K562 (cell line): ENCODE data around the gene POU1F1. TPM values are rescaled to one million over a fixed set of nuclear protein-coding genes. Genes with fewer than 3 reads are reported as not detected.

Experiments used
- ATAC-seq: fragments of 200-7000 bp; cut with Tn5 transposase; 3 replicates; pipeline ENCODE4 v1.9.1; 2020; ENCODE audit warnings: moderate library complexity
- BruUV-seq: library from RNA; stranded (reverse); fragments of 400-500 nt; replicated peaks from 2 replicates; lab custom pipeline; 2021; lab: Mats Ljungman, UMichigan
- CTCF ChIA-PET: fragments of 300-600 bp; formaldehyde crosslinking; extraction: SDS; loops from one replicate; lab custom pipeline; 2021; ENCODE audit warnings: low intra/inter-chr PET ratio; lab: Yijun Ruan, JAX
- POLR2A ChIA-PET: fragments of 300-600, 350-650 bp; sonication (Branson Sonifier 250); formaldehyde crosslinking; extraction: SDS; loops from one replicate; lab custom pipeline; 2021; ENCODE audit warnings: antibody characterized with exemption, inconsistent platforms; lab: Yijun Ruan, JAX
- DNase-seq, 4 experiments: peaks; one replicate each; pipeline versions ENCODE4 v3.0.0 to v3.0.0-alpha.2; 2011 to 2018; ENCODE audit warnings: low spot score in 3 of 4, mixed read lengths in 3 of 4; ENCODE audit errors: extremely low read depth in 1 of 4
- FAIRE-seq: peaks from 2 replicates; lab custom pipeline; 2011; peaks lifted over from hg19 to GRCh38; lab: Jason Lieb, UNC
- H2AFZ ChIP-seq: 2 replicates; pipeline ENCODE4 v1.6.0; 2011; ENCODE audit warnings: low read depth, low read length, control low read depth, inconsistent platforms
- H3K27ac ChIP-seq: fragments of 200-600 bp; 3 replicates; pipeline ENCODE4 v1.8.0; 2011; ENCODE audit warnings: low read depth, mild to moderate bottlenecking, control low read depth, inconsistent platforms, low read length, moderate library complexity, mixed read lengths; ENCODE audit errors: extremely low read depth
- H3K27me3 ChIP-seq, 2 experiments: fragments of 300-600 bp in 1 of 2; 2 replicates in 1 of 2; 3 replicates in 1 of 2; pipeline versions ENCODE4 v1.6.0 to v1.8.0; 2011; ENCODE audit warnings: inconsistent platforms in 2 of 2, low read length in 2 of 2, mild to moderate bottlenecking in 1 of 2, mixed read lengths in 1 of 2, moderate library complexity in 1 of 2; ENCODE audit not compliant: control insufficient read depth in 2 of 2, insufficient read depth in 2 of 2
- H3K36me3 ChIP-seq: fragments of 300-600 bp; 3 replicates; pipeline ENCODE4 v1.8.0; 2011; ENCODE audit warnings: mild to moderate bottlenecking, low read length, inconsistent platforms; ENCODE audit not compliant: control insufficient read depth, insufficient read depth
- H3K4me1 ChIP-seq, 2 experiments: fragments of 200-600 bp in 1 of 2; replicated peaks in 1 of 2; 2 replicates in 1 of 2; 3 replicates in 1 of 2; pipeline versions ENCODE4 v1.5.1 to v1.8.0; 2011; ENCODE audit warnings: inconsistent platforms in 2 of 2, low read length in 2 of 2, mild to moderate bottlenecking in 1 of 2, mixed read lengths in 1 of 2, moderate library complexity in 1 of 2; ENCODE audit not compliant: control insufficient read depth in 2 of 2, insufficient read depth in 2 of 2
- H3K4me2 ChIP-seq: 2 replicates; pipeline ENCODE4 v1.6.1; 2011; ENCODE audit warnings: low read length, control low read depth, inconsistent platforms, mixed read lengths; ENCODE audit not compliant: insufficient read depth
- H3K4me3 ChIP-seq: fragments of 200-600 bp; sonication (generic), shearing (Covaris generic); 2 replicates; pipeline ENCODE4 v1.5.1; 2016; ENCODE audit warnings: control low read depth, inconsistent platforms
- H3K79me2 ChIP-seq: fragments of 200-600 bp; 3 replicates; pipeline ENCODE4 v1.8.0; 2011; ENCODE audit warnings: low read length, inconsistent platforms; ENCODE audit not compliant: control insufficient read depth, insufficient read depth
- H3K9ac ChIP-seq, 2 experiments: 2 replicates each; pipeline versions ENCODE4 v1.6.0 to v1.6.1; 2011; ENCODE audit warnings: low read depth in 2 of 2, low read length in 2 of 2, control low read depth in 1 of 2, inconsistent platforms in 1 of 2, mild to moderate bottlenecking in 1 of 2, mixed read lengths in 1 of 2; ENCODE audit not compliant: insufficient read depth in 1 of 2
- H3K9me1 ChIP-seq: one replicate; pipeline ENCODE4 v1.6.0; 2011; ENCODE audit warnings: inconsistent platforms, mild to moderate bottlenecking, low read length, moderate library complexity; ENCODE audit not compliant: control insufficient read depth, insufficient read depth
- H3K9me3 ChIP-seq: replicated peaks from 2 replicates; pipeline ENCODE4 v1.5.1; 2011; ENCODE audit warnings: low read depth, low read length, inconsistent platforms; ENCODE audit not compliant: control insufficient read depth, insufficient read depth
- H4K20me1 ChIP-seq: replicated peaks from 2 replicates; pipeline ENCODE4 v1.6.1; 2011; ENCODE audit warnings: low read length, inconsistent platforms, mixed read lengths; ENCODE audit not compliant: control insufficient read depth, insufficient read depth
- ATF6 ChIP-seq: sonication (generic); formaldehyde crosslinking; IDR thresholded peaks from 2 replicates; pipeline ENCODE4 v1.4.0; 2020; ENCODE audit warnings: mild to moderate bottlenecking, missing genetic modification reagents
- ETS1 ChIP-seq: conservative IDR thresholded peaks from 2 replicates; pipeline ENCODE4 v1.6.1; 2011; ENCODE audit warnings: low read depth, mild to moderate bottlenecking, low read length; ENCODE audit not compliant: control insufficient read depth
- FOXA3 ChIP-seq, 2 experiments: fragments of 450-650 bp in 1 of 2; sonication (generic) in 1 of 2; formaldehyde crosslinking; IDR thresholded peaks in 1 of 2; conservative IDR thresholded peaks in 1 of 2; 2 replicates each; pipeline versions ENCODE4 v1.4.0 to v1.8.0; 2020 to 2022; ENCODE audit warnings: mild to moderate bottlenecking in 2 of 2, missing genetic modification reagents in 1 of 2
- NCOR1 ChIP-seq: fragments of 450-650 bp; IDR thresholded peaks from 2 replicates; pipeline ENCODE4 v1.6.1; 2016; ENCODE audit warnings: mild to moderate bottlenecking, moderate library complexity
- PCBP2 ChIP-seq: fragments of 200-400 bp; formaldehyde crosslinking; IDR thresholded peaks from 2 replicates; pipeline ENCODE4 v1.6.1; 2018; ENCODE audit warnings: low read length, low read depth, mild to moderate bottlenecking, moderate library complexity; ENCODE audit not compliant: poor library complexity, severe bottlenecking
- YBX1 ChIP-seq: fragments of 450-650 bp; IDR thresholded peaks from 2 replicates; pipeline ENCODE4 v1.7.1; 2016; ENCODE audit warnings: mild to moderate bottlenecking
- ZNF780A ChIP-seq: fragments of 250-450 bp; sonication (Bioruptor Pico); IDR thresholded peaks from 2 replicates; pipeline ENCODE4 v1.5.0; 2021; ENCODE audit warnings: mild to moderate bottlenecking
- WGBS: fragments of 100-300 bp; shearing (Covaris generic); methylation state at CpG from one replicate; pipeline ENCODE4 v1.1.6; 2016; ENCODE audit warnings: low coverage, mixed read lengths; ENCODE audit not compliant: insufficient coverage; ENCODE audit errors: missing lambda C conversion rate; 5-methylcytosine and 5-hydroxymethylcytosine counted together
- in situ Hi-C: fragments of 300-500 bp; cut with MboI; formaldehyde crosslinking; loops from 4 replicates; pipeline ENCODE4 v1.15.0; 2018; ENCODE audit warnings: inconsistent platforms, mixed read lengths
- intact Hi-C: fragments of 100-400 bp; cut with micrococcal nuclease; formaldehyde crosslinking; loops from 2 replicates; pipeline ENCODE4 v1.14.2; 2022
- polyA plus RNA-seq, 8 experiments: library from polyadenylated mRNA; depleted of rRNA in 4 of 8; stranded (reverse) in 5 of 8; unstranded in 3 of 8; fragments of >200 nt; fragmentation: Nextera tagmentation in 2 of 8; fragmentation: Illumina TruSeq in 1 of 8; extraction: Ambion mirVana in 2 of 8; extraction: Trizol in 1 of 8; gene quantifications; 2 replicates each; pipeline versions ENCODE4 v1.2.1 to v1.2.3, GENCODE V29; 2011 to 2014; ENCODE audit warnings: inconsistent platforms in 1 of 8, missing spikeins in 1 of 8
- total RNA-seq, 7 experiments: library from RNA; depleted of rRNA in 6 of 7; stranded (reverse); fragments of >200 nt in 6 of 7; fragmentation: Illumina TruSeq in 2 of 7; extraction: Trizol in 2 of 7; gene quantifications; 2 replicates each; pipeline versions ENCODE4 v1.2.1 to v1.2.3, GENCODE V29; 2011 to 2021; ENCODE audit warnings: low replicate concordance in 1 of 7

POU1F1 gene
- total and polyA plus RNA-seq, 9 of the 15 experiments (the other 6 are each of a cell fraction or from before 2014, with no cell fraction given): not detected

- Histone ChIP-seq H3K4me3 (no peak overlapping the region), H3K9me3 (no peaks in the 10 kb centered on the region), H3K79me2 (no peaks in the 10 kb centered on the region), H4K20me1 (no peaks in the 10 kb centered on the region), H3K4me2 (no peak overlapping the region), H3K27me3 (no peaks in the 10 kb centered on the region)
- ChIA-PET POLR2A (no interaction called here), CTCF (no interaction called here)
- WGBS: 28% methylated on average over 1 of the region's 1 CpG
- ATAC-seq (no peak), FAIRE-seq (no peak)
- no TSS peak for BruUV-seq
- TF ChIP-seq ZNF780A (CRISPR knock-in tag): no peak
- no peak for TF ChIP-seq NCOR1
- TF ChIP-seq YBX1: no peak
- no peak for TF ChIP-seq PCBP2
- TF ChIP-seq FOXA3 (CRISPR knock-in tag; conservative IDR thresholded peaks at IDR 0.05 in 1 of 2, IDR thresholded peaks at IDR 0.05 in 1 of 2): no peak
- TF ChIP-seq ETS1: no peak
- TF ChIP-seq ATF6 (CRISPR knock-in tag): no peak
- TF ChIP-seq, all 486 proteins: peak for 0
- in situ Hi-C loops: no loop called here
- Histone ChIP-seq H3K36me3 (peaks cover 6% of the 10 kb centered on the region; the same call in 1 of the 3 replicates), H2AFZ (no peak overlapping the region), H3K4me1 (no peaks in the 10 kb centered on the region), H3K9ac (no peak overlapping the region), H3K9me1 (no peaks in the 10 kb centered on the region), H3K27ac (no peak overlapping the region)
- intact Hi-C loops: no loop called here
- DNase-seq: no peak
Measured at GRCh38 chr3:87247430-87247773, 29.0 kb downstream of the POU1F1 start.
